ACHN (cell line): Measurements from ENCODE around the gene COL11A2.

Experiments
- DNase-seq: peaks from one replicate; pipeline ENCODE4 v3.0.0-alpha.2; 2015
- in situ Hi-C: cut with HindIII; loops from 2 replicates; pipeline ENCODE4 v1.10.0; 2017; ENCODE audit warnings: low sequenced_read_pairs, low pct_ligation_motif_present, low pct_unique_long_range_greater_than_20kb

The COL11A2 gene

GRCh38 chr6:33178755-33179475 lies 13.4 kb downstream of the COL11A2 start:
- DNase-seq = no peak
- in situ Hi-C loops = no loop called here

GRCh38 chr6:33177552-33178446 lies 14.5 kb downstream of the COL11A2 start:
- DNase-seq = no peak
- in situ Hi-C loops = no loop called here

GRCh38 chr6:33176906-33177305 lies 15.4 kb downstream of the COL11A2 start:
- in situ Hi-C loops = no loop called here
- DNase-seq = no peak

GRCh38 chr6:33175436-33176069 lies 16.7 kb downstream of the COL11A2 start:
- in situ Hi-C loops = no loop called here
- DNase-seq = no peak

- in situ Hi-C loops = no loop called here
Observed at GRCh38 chr6:33174784-33175183, 17.5 kb downstream of the COL11A2 start.

GRCh38 chr6:33173535-33174180 lies 18.6 kb downstream of the COL11A2 start:
- in situ Hi-C loops = no loop called here
- no peak for DNase-seq

More at GRCh38 chr6:33174784-33175183, 17.5 kb downstream of the COL11A2 start:
- DNase-seq = no peak

GRCh38 chr6:33172688-33173534 lies 19.4 kb downstream of the COL11A2 start:
- in situ Hi-C loops = no loop called here
- peak; percentile 44 for DNase-seq

GRCh38 chr6:33171880-33172687 lies 20.2 kb downstream of the COL11A2 start:
- no peak for DNase-seq
- in situ Hi-C loops = no loop called here

- in situ Hi-C loops = no loop called here
- no peak for DNase-seq
Observed at GRCh38 chr6:33171016-33171879, 21.0 kb downstream of the COL11A2 start.

- in situ Hi-C loops = no loop called here
- DNase-seq = no peak
Observed at GRCh38 chr6:33170176-33171015, 21.9 kb downstream of the COL11A2 start.

- in situ Hi-C loops = no loop called here
- DNase-seq = no peak
Observed at GRCh38 chr6:33169291-33170175, 22.7 kb downstream of the COL11A2 start.

GRCh38 chr6:33168639-33169038 lies 23.6 kb downstream of the COL11A2 start:
- in situ Hi-C loops = no loop called here
- DNase-seq = no peak

- in situ Hi-C loops = no loop called here
- DNase-seq = no peak
Observed at GRCh38 chr6:33168284-33168601, 24.0 kb downstream of the COL11A2 start.

- in situ Hi-C loops = no loop called here
- DNase-seq = no peak
Observed at GRCh38 chr6:33167374-33168283, 24.6 kb downstream of the COL11A2 start.
